Measurements from ENCODE around the gene QRICH1. TPM values are rescaled to one million over a fixed set of nuclear protein-coding genes. Genes with fewer than 3 reads are reported as not detected.

Gene QRICH1
- total RNA-seq, 1 experiment from 2014 or later = 151 TPM

- Histone ChIP-seq H2AFZ (ENCODE audit: low read length) (no peak overlapping the region), H4K91ac (ENCODE audit: insufficient read length, low read depth, low read length) (no peak overlapping the region), H2BK15ac (ENCODE audit: low read depth, low read length) (no peak overlapping the region), H2BK20ac (ENCODE audit: low read depth, low read length, poor library complexity, severe bottlenecking) (no peak overlapping the region), H2AK5ac (ENCODE audit: insufficient read length, low read length) (no peak overlapping the region), H3K27me3 (ENCODE audit: insufficient read depth, low read length) (no peaks in the 10 kb centered on the region), H4K20me1 (ENCODE audit: control insufficient read depth, insufficient read depth, insufficient read length) (no peaks in the 10 kb centered on the region), H2BK5ac (ENCODE audit: insufficient read length, low read length) (no peak overlapping the region), H3K9me3 (ENCODE audit: control insufficient read depth, low read depth, low read length) (no peaks in the 10 kb centered on the region), H3K4me2 (ENCODE audit: insufficient read depth, insufficient read length, low read length) (no peak overlapping the region), H2BK12ac (ENCODE audit: insufficient read length, low read depth, low read length) (no peak overlapping the region), H2BK120ac (ENCODE audit: low read depth, low read length, poor library complexity, severe bottlenecking) (no peak overlapping the region), H4K8ac (replicated peaks; ENCODE audit: insufficient read length, low read depth, low read length) (no peak overlapping the region), H4K5ac (ENCODE audit: insufficient read length, low read depth, low read length) (no peak overlapping the region), H3K9ac (ENCODE audit: extremely low read depth, insufficient read length, low read length) (no peak overlapping the region), H3K79me2 (ENCODE audit: insufficient read depth, low read length) (no peaks in the 10 kb centered on the region), H3K4ac (ENCODE audit: low read depth, low read length) (no peak overlapping the region), H3K18ac (ENCODE audit: insufficient read length, low read depth, low read length) (no peak overlapping the region), H3K23me2 (ENCODE audit: insufficient read length, low read depth, low read length, poor library complexity, severe bottlenecking) (peaks cover 15% of the 10 kb centered on the region), H3K27ac (ENCODE audit: insufficient read length, low read depth, low read length) (no peak overlapping the region), H3K4me1 (ENCODE audit: insufficient read depth, low read length) (peaks cover 2% of the 10 kb centered on the region; the same call in 1 of the 2 replicates), H3K23ac (ENCODE audit: insufficient read length, low read depth, low read length) (no peak overlapping the region), H3K79me1 (ENCODE audit: insufficient read depth, low read depth, low read length, poor library complexity, severe bottlenecking) (no peaks in the 10 kb centered on the region), H3T11ph (ENCODE audit: low read length) (no peak overlapping the region), H3K14ac (ENCODE audit: insufficient read depth, low read length) (no peak overlapping the region), H3K56ac (ENCODE audit: insufficient read length, low read depth, low read length) (no peak overlapping the region)
- DNase-seq = no peak
- no CpG with 5 or more reads among the region's 3 CpGs for WGBS (ENCODE audit: extremely low coverage, insufficient read length, low lambda C conversion rate)
- TF ChIP-seq CTCF (conservative IDR thresholded peaks at IDR 0.05) = peak; percentile 30; the same call in 1 of the 3 replicates
- H3K27me3 Mint-ChIP-seq (ENCODE audit: low read depth) = peaks cover 15% of the 10 kb centered on the region
- no peaks in the 10 kb centered on the region for H3K36me3 Mint-ChIP-seq (ENCODE audit: insufficient read depth in 1 of 3, low read depth in 3 of 3)
- H3K4me3 Mint-ChIP-seq = peak overlapping the region; percentile 69 to 83
- H3K4me1 Mint-ChIP-seq = peaks cover 8 to 12% of the 10 kb centered on the region in 2 experiments; a peak in 3 of 4 replicates
- no peaks in the 10 kb centered on the region for H3K9me3 Mint-ChIP-seq
- peak overlapping the region in 1 of 3 experiments; percentile 55; a peak in 2 of 7 replicates for H3K27ac Mint-ChIP-seq
Observed at GRCh38 chr3:49134471-49135265, 40.8 kb upstream of the QRICH1 start.
